GM12865 (cell line): ENCODE data around the gene DNAJC16.

Experiments
- DNase-seq: peaks from one replicate; pipeline ENCODE4 v3.0.0; 2010; ENCODE audit warnings: low read depth
- H3K4me3 ChIP-seq: 2 replicates; pipeline ENCODE4 v1.5.1; 2011; ENCODE audit warnings: mild to moderate bottlenecking, low read depth, low read length, control low read depth
- TF ChIP-seq, protein P1 (sequence below): IDR thresholded peaks from 2 replicates; pipeline ENCODE4 v1.5.1; 2011; ENCODE audit warnings: low read length, control low read depth, low read depth, inconsistent platforms; ENCODE audit not compliant: insufficient read depth; ENCODE audit errors: missing control alignments

Gene DNAJC16

DNA sequence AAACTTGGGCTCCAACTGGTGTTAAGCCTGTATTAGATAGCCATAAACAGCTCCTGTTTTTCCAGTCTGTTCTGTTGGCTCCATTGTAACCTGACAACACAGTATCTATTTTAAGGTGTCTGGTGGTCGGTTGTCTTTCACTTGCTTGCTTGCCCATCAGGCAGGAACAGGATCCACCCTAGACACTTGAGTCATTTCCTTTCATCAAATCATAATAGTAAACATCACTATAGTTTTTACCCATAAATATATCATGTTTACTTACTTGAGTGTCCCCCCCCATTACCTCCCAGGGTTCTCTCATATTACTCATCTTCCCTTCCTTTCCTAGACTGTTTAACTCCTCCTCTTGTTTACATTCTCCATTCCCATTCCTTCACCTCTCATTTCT, 93.5 kb downstream of the DNAJC16 start:
- H3K4me3 ChIP-seq = no peak overlapping the region
- peak; percentile 27 for DNase-seq
- TF ChIP-seq, protein P1, sequence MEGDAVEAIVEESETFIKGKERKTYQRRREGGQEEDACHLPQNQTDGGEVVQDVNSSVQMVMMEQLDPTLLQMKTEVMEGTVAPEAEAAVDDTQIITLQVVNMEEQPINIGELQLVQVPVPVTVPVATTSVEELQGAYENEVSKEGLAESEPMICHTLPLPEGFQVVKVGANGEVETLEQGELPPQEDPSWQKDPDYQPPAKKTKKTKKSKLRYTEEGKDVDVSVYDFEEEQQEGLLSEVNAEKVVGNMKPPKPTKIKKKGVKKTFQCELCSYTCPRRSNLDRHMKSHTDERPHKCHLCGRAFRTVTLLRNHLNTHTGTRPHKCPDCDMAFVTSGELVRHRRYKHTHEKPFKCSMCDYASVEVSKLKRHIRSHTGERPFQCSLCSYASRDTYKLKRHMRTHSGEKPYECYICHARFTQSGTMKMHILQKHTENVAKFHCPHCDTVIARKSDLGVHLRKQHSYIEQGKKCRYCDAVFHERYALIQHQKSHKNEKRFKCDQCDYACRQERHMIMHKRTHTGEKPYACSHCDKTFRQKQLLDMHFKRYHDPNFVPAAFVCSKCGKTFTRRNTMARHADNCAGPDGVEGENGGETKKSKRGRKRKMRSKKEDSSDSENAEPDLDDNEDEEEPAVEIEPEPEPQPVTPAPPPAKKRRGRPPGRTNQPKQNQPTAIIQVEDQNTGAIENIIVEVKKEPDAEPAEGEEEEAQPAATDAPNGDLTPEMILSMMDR = no peak

DNA sequence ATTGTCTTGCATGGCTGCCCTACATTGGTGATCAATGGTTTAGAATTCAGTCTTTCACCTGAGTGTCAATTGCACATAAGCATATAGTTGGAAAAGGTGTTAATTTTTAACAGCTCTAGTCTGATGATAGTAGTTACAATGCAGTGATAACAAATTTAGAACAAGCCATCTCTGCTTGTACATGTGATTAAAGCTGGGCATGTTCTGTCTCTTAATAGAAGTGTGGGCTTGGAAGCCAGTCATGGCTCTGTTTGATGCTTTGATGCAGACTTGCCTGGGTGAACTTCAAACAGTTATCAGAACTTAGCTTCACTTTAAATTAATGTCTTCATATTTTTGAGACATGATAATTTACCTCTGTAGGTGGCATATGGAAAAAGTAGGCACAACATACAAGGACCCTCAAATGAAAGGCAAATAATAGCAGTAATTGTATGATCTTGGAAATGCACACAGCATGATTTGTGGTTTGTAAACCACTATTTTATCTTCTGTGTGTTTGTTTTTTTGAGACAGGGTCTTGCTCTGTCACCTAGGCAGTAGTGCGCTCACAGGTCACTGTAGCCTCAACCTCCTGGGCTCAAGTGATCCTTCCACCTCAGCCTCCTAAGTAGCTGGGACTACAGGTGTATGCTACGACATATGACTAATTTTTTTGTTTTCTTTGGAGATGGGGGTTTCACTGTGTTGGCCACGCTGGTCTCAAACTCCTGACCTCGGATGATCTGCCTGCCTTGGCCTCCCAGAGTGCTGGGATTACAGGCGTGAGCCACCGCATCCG, 94.4 kb downstream of the DNAJC16 start:
- H3K4me3 ChIP-seq = no peak overlapping the region
- DNase-seq = no peak
- TF ChIP-seq, protein P1 = no peak

GRCh38 chr1:15621975-15622374, 95.3 kb downstream of the DNAJC16 start:
- TF ChIP-seq, protein P1 = no peak
- DNase-seq = no peak
- H3K4me3 ChIP-seq = no peak overlapping the region

DNA sequence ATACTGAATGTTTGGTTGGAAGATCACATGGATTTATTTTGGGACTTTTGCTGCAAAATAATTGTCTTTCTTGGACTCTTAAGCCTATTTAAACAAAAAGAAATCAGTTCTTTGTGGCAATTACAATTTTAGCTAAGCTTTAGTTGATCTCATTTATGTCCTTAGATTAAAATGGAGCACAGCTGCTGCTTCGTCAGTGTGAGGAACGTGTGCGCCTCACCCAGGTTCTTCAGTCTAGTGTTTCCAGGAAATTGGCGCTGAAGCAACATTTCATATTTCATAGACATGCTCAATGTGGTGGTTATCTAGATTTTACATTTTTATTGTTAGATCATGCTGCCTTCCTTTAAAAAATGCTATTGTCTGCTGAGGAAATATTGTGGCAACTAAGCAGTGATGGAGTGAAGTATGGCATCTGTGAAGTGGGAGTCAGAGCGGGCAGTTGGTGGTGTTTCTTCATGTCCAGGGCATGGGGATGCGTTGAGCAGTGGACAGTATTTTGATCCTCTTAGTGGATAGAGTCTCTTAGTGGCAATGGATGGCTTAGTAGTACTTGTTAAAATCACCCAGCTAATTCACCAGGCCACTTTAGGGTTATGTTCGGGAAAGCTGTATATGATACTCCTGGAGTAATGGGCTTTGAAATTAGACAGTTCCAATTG, 96.2 kb downstream of the DNAJC16 start:
- DNase-seq = no peak
- no peak overlapping the region for H3K4me3 ChIP-seq
- TF ChIP-seq, protein P1 = no peak

GRCh38 chr1:15623435-15623834, 96.8 kb downstream of the DNAJC16 start:
- no peak overlapping the region for H3K4me3 ChIP-seq
- TF ChIP-seq, protein P1 = no peak
- no peak for DNase-seq

GRCh38 chr1:15624133-15624714, 97.6 kb downstream of the DNAJC16 start:
- H3K4me3 ChIP-seq = no peak overlapping the region
- TF ChIP-seq, protein P1 = no peak
- no peak for DNase-seq
